HG03558 (cell line): ENCODE data around the gene MBNL1.

Experiments used
- ATAC-seq: cut with Tn5 transposase; IDR thresholded peaks from one replicate; pipeline ENCODE4 v1.9.1; 2021; ENCODE audit warnings: moderate number of reproducible peaks; ENCODE audit not compliant: unreplicated experiment; ENCODE audit errors: extremely low read depth

MBNL1 gene

DNA sequence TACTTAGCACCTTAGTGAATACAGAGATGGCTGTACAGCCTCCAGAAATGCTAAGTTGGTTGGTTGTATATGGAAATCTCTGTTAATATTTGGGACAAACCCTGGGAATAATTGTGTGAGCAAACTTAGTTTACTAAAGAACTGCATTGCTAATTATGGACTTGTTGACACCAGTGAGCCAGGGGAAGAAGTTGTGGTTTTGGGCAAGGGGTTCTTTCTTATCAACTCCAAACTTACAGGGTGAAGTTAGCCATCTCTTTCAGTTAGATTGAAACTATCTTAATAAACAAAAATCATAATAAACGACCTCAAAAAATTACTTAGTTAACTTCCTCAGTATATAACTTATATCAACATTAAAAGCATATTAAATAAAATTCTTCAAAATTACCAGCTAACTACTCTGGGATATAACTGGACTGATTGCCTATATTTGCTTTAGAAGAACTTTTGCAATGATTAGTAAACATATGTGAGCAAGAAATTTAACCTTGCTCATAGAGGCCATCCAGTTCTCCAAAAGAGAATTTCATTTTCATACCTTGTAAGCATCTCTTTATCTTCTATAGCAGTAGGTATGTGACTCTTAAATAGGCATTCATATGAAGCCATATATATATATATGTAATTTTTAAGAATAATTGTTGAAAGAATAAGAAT, 24.7 kb downstream of the MBNL1 start:
- ATAC-seq: no peak

DNA sequence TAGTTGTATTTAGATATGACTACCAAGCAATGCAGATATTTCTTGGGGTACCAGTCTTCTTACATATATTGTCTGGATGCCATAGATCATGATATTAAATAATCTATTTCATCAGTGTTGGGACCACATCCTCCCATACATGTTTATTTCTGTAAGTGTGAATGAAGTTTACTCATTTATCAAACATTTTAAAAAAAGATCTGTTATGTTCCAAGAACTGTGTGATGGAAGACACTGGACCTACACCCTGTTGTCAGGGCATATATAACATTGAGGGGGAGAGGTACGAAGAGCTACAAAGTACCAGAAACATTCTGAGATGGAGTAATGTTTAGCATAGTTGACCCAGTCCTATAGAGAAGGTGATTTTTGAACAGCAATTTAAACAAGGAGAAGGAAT, 26.6 kb downstream of the MBNL1 start:
- ATAC-seq: no peak

DNA sequence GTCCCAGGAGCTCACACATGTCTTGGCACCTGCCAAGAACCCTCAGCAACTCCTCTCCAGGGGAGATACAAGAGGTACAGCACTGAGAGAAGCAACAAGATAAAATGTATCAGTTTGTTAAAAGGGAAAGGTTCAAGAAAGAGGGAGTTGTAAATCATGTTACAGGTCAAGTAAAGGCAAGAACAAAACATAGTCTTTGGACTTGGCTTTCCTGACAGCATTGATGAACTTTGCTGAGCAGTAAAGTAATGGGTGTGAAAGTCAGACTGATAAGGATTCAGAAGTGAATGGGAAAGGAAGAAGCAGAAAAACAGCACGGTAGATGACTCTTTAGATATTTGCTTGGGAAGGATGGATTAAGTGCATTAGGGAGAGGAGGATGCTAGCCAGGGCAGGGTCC, 27.1 kb downstream of the MBNL1 start:
- no peak for ATAC-seq

DNA sequence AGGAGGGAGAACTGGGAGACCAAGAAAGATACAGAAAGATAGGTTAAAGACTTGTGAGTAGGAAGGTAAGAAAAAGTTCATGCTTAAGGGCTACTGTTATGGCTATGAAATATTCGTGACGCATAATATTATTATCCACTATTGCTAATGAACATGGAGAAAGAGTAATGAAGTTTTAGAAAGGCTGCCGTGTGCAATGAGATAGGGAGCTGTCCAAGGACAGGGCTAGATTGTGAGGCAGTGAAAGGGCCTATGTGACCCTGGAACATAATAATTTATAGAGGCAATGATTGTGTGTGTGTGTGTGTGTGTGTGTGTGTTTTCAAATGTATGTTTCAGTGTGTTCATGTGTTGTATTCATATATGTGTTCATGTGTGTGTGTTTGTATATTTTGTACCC, 27.7 kb downstream of the MBNL1 start:
- no peak for ATAC-seq

DNA sequence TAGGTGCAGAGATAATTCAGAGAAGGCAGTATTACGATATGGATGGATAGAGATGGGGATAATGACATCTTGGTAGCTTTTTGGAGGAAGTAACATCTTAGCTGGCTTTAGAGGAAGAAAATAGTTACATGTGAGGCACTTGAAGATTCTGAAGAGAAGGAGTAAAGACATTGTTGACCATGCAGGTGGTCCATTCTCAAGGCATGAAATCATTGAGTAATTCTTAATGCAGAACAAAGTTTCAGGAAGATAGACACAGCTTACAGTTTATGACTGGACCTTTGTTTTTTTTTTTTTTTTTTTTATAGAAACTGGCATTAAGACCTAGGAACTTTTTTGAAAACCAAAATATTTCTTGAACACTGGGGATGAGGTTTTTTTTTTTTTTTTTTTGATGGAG, 28.2 kb downstream of the MBNL1 start:
- no peak for ATAC-seq

GRCh38 chr3:152298393-152299248, 29.9 kb downstream of the MBNL1 start:
- peak; percentile 36 for ATAC-seq

DNA sequence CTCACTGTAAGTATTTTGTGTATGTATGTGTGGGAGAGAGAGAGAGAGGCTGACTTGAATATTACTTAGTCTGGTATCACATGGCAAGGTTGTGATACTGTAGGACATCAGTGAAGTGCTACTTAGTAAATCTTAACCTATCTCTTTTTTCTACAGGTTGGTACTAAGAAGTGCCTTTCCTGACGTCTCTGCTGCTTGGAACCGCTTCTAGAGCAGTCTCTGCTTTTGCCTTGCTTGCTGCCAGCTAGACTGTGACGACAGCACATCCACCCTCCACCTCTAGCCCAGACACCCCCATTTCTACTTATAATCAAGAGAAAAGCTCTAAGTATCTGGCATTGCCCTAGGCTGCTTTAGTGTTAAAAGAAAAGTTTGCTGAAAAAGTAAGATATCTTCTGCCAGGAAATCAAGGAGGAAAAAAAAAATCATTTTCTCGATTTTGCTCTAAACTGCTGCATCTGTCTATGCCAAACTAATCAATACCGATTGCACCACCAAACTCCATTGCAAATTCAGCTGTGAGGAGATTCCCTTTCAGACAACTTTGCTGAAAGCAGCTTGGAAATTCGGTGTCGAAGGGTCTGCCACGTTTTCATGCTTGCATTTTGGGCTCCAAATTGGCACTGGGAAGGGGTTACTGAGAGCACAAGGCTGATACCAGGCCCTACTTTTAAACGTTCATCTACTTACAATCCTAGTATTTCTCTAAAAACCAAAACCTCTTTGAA, 30.7 kb downstream of the MBNL1 start:
- no peak for ATAC-seq

DNA sequence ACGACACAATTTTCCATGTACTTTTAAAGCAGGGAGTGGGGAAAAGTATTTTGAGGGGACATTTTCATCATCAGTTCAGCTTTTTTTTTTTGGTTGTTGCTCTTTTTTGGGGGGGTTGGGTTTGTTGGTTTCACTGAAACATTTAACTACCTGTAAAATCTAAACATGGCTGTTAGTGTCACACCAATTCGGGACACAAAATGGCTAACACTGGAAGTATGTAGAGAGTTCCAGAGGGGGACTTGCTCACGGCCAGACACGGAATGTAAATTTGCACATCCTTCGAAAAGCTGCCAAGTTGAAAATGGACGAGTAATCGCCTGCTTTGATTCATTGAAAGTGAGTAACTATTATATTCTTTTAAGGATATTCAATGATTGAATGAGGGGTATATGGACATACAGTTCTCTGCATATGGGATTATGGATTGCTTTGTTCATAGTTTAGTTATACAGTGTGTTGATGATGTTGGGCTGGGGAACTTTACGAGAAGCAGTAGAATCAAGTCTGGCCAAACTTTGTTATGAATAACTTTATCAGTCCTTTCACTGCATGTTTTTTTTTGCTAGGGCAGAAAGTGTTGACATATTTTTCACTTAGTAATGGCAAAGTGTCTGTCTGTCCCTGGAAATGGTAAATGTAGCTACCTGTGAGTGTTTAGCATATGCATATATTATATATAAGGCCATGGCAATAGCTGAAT, 31.5 kb downstream of the MBNL1 start:
- no peak for ATAC-seq

GRCh38 chr3:152301745-152302181, 33.0 kb downstream of the MBNL1 start:
- ATAC-seq: no peak

DNA sequence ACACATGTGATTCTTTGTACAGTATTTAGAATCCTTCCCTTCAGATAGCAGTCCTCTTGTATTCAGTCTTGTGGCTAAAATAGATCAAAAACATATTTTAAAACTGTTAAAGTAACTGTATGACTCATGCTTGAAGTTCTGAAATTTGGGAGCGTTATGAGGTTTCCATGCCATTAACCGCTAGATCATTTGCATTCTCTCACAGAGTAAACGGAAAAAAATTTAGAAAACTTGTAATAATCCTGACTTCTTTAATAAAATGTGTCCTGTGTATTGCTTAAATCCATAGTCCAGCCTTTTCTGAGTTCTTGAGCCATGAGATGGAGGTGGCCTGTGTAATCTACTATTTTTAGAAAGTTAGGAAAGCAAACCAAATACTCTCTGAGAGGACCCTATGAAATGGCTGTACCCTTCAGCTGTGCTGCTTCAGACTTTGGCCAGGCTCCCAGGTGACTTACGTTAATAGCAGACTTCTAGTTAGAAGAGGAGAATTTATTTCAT, 33.8 kb downstream of the MBNL1 start:
- peak; percentile 76 for ATAC-seq

DNA sequence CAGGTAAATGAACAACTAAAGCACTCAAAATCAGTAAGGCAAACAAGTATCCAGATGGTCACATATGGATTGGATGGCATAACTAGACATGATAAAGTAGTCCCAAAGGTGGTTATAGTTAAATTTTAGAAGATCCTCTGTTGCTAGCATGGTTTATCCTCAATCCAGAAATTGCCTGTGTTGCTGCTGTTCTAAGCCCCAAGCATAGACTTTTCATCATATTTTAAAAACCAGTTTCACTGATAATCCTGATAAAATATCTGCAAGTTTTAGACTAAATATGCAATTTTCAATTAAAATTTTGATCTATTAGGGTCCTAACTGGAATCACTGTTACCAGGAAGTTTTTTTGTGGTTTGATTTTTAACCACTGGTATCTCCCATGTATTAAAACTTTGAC, 35.4 kb downstream of the MBNL1 start:
- no peak for ATAC-seq

DNA sequence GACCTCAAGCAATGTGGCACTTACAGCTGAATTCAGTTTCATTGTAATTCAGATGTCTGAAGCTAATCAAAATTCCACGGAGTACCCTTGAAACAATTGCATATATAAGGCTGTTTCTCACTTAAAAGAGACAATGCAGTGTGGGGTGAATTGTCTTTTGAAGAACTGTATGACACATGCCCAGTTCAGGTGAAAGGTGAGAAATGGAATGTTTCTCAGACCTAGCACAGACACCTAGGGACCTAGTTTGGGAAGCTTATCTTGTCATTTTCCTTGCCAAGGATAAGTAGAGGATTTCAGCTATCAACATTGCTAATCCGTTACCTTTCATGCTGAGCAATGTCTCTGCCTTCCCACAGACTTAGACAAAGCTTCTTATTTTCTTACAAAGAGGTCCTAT, 36.3 kb downstream of the MBNL1 start:
- ATAC-seq: no peak

DNA sequence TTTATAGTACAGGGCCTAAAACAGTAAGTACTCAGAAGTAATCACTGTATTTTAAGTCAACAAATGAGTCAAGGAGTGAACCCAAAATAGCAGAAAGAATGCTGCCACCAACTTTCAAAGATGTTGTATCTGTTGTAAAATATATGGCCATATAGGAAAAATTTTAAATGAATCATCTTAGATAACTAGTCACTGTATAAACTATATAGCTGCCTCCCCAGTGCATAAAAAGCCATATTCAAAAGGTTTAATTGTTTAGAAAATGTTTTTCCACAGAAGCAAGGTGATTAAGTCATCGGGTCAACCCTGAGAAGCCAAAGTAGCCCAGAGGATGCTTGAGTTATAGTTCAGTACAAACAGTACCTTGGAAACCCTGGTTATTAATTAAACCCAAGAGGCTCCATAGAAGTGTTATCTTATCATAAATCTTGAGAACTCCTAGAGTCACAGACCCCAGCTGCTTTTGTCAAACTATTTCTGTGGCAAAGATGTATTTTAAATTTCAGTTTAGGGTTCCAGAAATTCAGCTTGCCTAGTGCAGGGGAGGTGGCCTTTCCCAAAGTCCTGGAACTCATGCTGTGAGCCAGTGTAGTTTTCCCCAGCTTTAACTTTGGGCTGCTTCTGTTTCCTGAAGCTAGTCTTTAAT, 39.2 kb downstream of the MBNL1 start:
- ATAC-seq: no peak

- no peak for ATAC-seq
Observed at GRCh38 chr3:152308475-152308844, 39.7 kb downstream of the MBNL1 start.

GRCh38 chr3:152309031-152309430, 40.3 kb downstream of the MBNL1 start:
- no peak for ATAC-seq

GRCh38 chr3:152309535-152310307, 41.0 kb downstream of the MBNL1 start:
- ATAC-seq: no peak

- ATAC-seq: no peak
Observed at GRCh38 chr3:152313430-152313829, 44.7 kb downstream of the MBNL1 start.

- ATAC-seq: no peak
Observed at GRCh38 chr3:152313914-152314313, 45.2 kb downstream of the MBNL1 start.

GRCh38 chr3:152314677-152315353, 46.1 kb downstream of the MBNL1 start:
- ATAC-seq: no peak
